HG03139 (cell line): ENCODE data around the gene SMAP2.
"Not testable (repeated sequence)": the region's sequence is repeated elsewhere in the genome, so short reads cannot be mapped to it uniquely, and the experiment has no call there.

Source experiments
- ATAC-seq: cut with Tn5 transposase; IDR thresholded peaks from one replicate; pipeline ENCODE4 v1.9.1; 2021; ENCODE audit not compliant: unreplicated experiment

The SMAP2 gene

GRCh38 chr1:40373323-40374283 lies at the start of gene SMAP2:
TSS of gene SMAP2 (plus strand) at chr1:40373727. CDS start at chr1:40374121, 394 bp downstream.
- ATAC-seq, result peak; percentile 82

- not testable (repeated sequence) for ATAC-seq
Measured at GRCh38 chr1:40331403-40331802, 42.1 kb upstream of the SMAP2 start.

- ATAC-seq, result no peak
Measured at GRCh38 chr1:40332695-40333094, 40.8 kb upstream of the SMAP2 start.

GRCh38 chr1:40337443-40337842 lies 36.1 kb upstream of the SMAP2 start:
- ATAC-seq, result no peak

DNA sequence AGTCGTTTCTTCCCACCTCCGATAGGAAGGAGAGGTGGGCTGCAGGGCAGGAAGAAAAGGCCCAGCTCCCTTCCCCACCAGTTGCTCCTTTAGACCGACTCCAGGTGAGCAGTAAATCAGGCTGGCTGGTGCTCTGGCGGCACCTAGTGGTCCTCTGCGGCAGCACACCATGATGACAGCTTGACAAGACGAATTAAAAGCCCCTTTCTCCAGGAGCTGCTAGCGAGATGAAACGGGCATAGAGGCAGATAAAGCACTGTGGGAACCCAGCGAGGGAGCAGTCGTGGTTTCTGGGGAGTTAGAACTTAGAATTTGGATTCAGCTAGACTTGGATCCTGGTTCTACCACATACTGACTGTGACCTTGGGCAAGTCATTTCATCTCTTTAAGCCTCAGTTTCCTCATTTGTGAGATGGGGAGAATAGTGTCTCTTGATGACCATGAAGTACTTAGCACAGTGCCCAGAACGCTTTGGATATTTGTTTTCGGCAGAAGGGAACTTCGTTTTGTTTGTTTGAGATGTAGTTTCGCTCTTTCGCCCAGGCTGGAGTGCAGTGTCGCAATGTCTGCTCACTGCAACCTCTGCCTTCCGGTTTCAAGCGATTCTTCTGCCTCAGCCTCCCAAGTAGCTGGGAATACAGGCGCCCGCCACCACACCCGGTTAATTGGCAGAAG lies 34.6 kb upstream of the SMAP2 start:
- ATAC-seq, result no peak

GRCh38 chr1:40339420-40340323 lies 33.9 kb upstream of the SMAP2 start:
- ATAC-seq, result no peak

DNA sequence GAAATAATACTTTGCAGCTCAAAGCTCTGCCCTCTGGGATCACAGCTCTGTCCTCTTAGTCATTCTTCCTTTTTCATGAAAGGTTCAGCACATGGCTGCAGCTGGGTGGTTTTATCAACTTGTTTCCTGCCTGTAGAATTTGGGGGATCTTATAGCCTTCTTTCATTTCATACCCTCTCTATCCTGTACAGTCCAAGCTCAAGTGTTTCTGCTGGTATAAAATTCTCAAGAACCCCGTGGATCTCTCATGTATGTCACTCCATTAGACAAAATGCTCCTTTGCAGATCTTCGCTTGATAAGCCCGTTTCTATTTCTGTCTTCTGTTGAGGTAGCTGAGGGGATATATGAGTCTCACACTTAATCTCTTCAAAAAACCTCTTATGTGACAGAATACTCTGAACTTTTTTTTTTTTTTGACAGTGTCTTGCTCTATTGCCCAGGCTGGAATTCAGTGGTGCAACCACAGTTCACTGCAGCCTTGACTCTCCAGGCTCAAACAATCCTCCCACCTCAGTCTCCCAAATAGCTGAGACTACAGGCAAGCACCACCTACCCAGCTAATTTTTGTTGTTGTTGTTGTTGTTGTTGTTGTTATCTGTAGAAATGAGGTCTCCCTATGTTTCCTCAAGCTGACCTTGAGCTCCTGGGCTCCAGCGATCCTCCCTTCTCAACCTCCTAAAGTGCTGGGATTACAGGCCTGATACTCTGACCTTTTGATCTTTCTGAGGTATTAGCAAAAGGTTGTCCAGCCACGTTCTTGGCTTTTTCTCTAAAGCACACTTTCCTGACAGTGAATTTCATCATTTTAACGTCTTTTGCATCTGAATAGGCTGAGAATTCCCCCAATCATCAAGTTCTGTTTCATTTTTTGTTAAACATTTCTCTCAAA lies 31.8 kb upstream of the SMAP2 start:
- ATAC-seq, result no peak

DNA sequence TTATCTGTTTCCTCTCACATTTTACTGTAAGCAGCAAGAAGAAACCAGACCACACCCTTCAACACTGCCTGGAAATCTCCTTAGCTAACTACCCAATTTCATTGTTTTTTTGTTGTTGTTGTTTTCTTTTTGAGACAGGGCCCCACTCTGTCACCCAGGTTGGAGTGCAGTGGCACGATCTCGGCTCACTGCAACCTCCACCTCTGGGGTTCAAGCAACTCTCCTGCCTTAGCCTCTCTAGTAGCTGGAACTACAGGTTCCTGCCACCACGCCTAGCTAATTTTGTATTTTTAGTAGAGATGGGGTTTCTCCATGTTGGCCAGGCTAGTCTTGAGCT lies 31.2 kb upstream of the SMAP2 start:
- not testable (repeated sequence) for ATAC-seq

- no peak for ATAC-seq
Measured at GRCh38 chr1:40344597-40344996, 28.9 kb upstream of the SMAP2 start.

- ATAC-seq, result no peak
Measured at GRCh38 chr1:40350391-40350790, 23.1 kb upstream of the SMAP2 start.

DNA sequence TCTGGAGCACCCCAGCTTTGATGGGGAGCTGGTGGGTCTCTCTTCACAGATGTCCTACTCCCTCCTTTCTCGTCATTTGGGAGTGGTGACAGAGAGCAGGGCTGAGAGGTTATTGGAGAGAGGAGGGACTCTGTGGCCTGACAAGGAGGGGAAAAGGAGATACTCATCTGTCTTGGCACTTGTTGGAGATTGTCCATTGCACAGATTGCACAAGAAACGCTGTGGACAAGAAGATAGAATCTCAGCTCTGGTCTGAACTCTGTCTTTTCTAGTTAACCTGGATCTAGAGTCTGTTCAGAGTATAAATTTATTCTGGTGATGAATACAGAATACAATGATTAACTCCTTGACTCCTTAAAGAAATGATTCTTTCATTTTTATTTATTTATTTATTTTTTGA lies 22.4 kb upstream of the SMAP2 start:
- no peak for ATAC-seq

- no peak for ATAC-seq
Measured at GRCh38 chr1:40352126-40352525, 21.4 kb upstream of the SMAP2 start.

- no peak for ATAC-seq
Measured at GRCh38 chr1:40353082-40353481, 20.4 kb upstream of the SMAP2 start.

- ATAC-seq, result no peak
Measured at GRCh38 chr1:40357625-40358024, 15.9 kb upstream of the SMAP2 start.

DNA sequence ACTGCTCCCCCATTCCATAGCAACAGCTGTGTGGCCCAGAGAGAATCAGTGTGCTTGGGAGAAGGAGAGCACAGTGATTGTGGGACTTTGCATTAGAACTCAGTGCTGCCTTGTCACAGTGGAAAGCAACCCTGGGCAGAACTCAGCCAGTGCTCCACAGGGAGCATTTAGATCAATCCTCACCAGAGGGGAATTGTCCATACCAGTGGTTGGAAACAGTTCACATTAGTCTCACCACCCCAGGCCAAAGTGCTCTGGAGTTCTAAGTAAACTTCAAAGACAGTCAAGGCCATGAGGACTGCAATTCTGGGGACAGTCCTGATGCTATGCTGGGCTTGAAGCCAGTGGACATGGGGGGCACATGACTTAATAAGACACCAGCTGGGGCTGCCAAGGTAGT lies 12.9 kb upstream of the SMAP2 start:
- ATAC-seq, result no peak

DNA sequence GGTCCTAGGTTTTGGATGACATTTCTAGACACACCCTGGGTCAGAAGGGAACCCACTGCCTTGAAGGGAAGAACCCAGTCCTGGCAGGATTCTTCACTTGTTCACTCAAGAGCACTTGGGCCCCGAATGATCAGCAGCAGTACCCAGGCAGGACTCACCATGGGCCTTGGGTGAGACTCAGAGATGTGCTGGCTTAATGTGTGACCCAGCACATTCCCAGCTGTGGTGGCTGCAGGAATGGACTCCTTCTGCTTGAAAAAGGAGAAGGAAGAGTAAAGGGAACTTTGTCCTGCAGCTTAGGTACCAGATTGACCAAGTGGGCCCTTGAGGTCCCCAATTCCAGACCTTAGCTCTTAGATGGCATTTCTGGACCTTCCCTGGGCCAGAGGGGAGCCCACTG lies 12.3 kb upstream of the SMAP2 start:
- no peak for ATAC-seq

DNA sequence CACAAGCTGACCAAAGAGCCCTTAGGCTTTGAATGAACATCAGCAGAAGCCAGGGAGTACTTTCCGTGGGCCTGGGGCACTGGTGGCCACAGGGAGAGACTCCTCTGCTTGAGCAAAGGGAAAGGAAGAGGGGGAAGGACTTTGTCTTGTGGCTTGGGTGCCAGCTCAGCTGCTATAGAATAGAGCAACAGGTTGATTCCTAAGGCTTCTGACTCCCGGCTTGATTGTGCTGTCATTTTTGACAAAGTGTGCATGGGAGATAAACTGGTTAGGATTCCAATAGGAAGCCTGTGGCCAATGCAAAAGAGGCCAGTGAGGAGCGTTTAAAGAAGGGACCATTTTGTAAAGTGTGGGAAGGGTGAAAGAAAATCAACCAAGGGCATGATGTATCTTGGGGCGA lies 11.9 kb upstream of the SMAP2 start:
- ATAC-seq, result no peak

DNA sequence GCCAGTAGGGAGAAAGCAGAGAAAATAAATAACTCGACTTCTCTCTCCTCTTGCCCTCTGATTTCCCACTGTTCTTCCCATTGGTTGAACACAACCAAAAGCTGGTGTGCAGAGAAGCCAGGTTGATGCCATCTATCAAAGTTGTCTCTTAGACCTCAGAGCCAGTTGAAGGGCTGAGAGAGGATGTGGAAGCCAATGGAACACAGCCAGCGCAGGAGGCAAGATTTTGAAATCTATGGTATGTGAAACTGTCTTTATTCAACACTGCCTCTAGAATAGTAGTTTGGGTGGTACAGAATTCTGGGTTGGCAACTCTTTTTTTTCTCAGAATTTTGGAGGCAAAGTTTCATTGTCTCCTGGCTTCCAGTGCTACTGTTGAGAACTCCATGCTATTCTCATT lies 11.3 kb upstream of the SMAP2 start:
- no peak for ATAC-seq

DNA sequence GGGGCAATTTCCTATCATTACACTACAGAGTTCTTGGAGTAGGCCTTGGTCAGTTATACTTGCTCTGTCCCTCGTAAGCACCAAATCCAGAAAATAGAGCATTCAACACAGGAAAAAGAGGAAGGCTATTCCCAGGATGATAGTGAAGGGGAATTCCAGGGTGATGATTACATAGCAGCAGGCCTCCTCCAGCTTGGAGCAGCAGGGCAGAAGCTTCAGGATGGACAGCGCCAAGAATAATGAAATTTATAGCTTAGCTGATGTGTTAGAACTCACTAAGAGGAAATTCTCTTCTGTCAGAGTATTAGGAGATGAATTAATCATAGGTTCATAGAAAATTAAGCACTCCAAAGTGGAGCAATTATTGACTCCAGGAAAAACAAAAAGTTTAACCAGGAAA lies 10.8 kb upstream of the SMAP2 start:
- no peak for ATAC-seq

DNA sequence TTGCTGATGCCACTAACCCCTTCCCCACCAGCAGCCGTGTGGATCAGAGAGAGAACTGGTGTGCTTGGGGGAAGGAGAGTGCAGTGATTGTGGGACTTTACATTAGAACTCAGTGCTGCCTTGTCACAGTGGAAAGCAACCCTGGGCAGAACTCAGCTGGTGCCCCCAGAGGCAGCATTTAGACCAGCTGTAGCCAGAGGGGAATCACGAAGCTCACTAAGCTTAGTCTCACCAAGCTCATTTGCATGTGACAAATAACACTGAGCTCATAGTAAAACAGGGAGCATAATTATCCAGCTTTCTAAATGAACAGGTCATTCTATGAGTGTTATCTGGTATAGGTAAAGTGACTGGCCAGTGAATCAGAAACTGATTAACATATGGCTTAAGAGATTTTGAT lies 9.8 kb upstream of the SMAP2 start:
- ATAC-seq, result peak; percentile 79
